NT2/D1 (cell line): Measurements from ENCODE around the gene AJUBA.
A peak's percentile ranks its signal among the peaks of the same experiment; 100 is the strongest.
"Not testable (repeated sequence)": the region's sequence is repeated elsewhere in the genome, so short reads cannot be mapped to it uniquely, and the experiment has no call there.

Experiments used
- DNase-seq: peaks from one replicate; pipeline ENCODE4 v3.0.0-alpha.2; 2011; ENCODE audit warnings: low read depth, low spot score
- H3K27me3 ChIP-seq: 2 replicates; pipeline ENCODE4 v1.6.0; 2011; ENCODE audit warnings: mild to moderate bottlenecking; ENCODE audit not compliant: insufficient read length, insufficient read depth
- H3K36me3 ChIP-seq: 2 replicates; pipeline ENCODE4 v1.6.1; 2011; ENCODE audit warnings: mild to moderate bottlenecking, low read length, mixed read lengths; ENCODE audit not compliant: insufficient read depth, insufficient read length
- H3K4me1 ChIP-seq: 2 replicates; pipeline ENCODE4 v1.5.1; 2011; ENCODE audit not compliant: insufficient read depth, insufficient read length
- H3K4me3 ChIP-seq: 2 replicates; pipeline ENCODE4 v1.5.1; 2011; ENCODE audit warnings: low read depth; ENCODE audit not compliant: insufficient read length
- H3K9ac ChIP-seq: 2 replicates; pipeline ENCODE4 v1.6.0; 2011; ENCODE audit warnings: low read depth; ENCODE audit not compliant: insufficient read length
- H3K9me3 ChIP-seq: 2 replicates; pipeline ENCODE4 v1.5.1; 2011; ENCODE audit warnings: mild to moderate bottlenecking, low read length; ENCODE audit not compliant: insufficient read depth
- SUZ12 ChIP-seq: IDR thresholded peaks from 2 replicates; pipeline ENCODE4 v1.6.1; 2011; ENCODE audit not compliant: insufficient read length, insufficient read depth; ENCODE audit errors: extremely low read depth
- YY1 ChIP-seq: IDR thresholded peaks from 2 replicates; pipeline ENCODE4 v1.6.1; 2011; ENCODE audit not compliant: insufficient read length, insufficient read depth
- ZNF274 ChIP-seq: IDR thresholded peaks from 2 replicates; pipeline ENCODE4 v1.6.1; 2011; ENCODE audit warnings: mild to moderate bottlenecking, low read depth, low read length

The AJUBA gene

DNA sequence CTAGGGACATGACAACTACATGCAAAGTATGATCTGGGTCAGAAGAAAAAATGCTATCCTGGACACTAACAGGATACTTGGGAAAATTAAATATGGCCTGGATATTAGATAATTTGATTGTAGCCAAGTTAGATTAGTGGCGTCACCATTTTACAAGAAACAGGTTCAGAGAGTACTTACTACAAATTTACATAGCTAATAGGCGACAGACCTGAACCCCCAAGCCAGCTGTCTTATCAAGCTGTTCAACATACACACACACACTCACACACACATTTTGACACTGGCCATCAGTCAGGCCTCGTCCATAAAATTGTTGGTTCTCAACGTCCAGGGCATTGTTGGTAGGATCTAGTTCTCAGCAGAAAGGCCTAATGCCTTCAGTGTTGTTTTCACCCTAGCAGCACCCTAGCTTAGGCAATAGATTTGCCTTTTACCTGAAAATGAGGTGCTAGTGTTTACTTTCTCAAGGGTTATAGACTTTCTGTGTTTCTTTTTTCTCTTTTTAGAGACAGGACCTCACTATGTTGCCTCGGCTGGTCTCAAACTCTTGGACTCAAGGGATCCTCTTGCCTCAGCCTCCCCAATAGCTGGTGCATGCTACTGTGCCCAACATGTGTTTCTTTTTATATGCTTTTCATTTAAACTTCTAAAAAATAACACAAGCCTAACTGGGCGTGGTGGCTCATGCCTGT is 30.9 kb upstream of the AJUBA start:
- Histone ChIP-seq H3K4me1 (no peaks in the 10 kb centered on the region), H3K36me3 (no peaks in the 10 kb centered on the region), H3K9me3 (no peaks in the 10 kb centered on the region), H3K9ac (peak overlapping the region; percentile 1), H3K4me3 (no peak overlapping the region), H3K27me3 (no peaks in the 10 kb centered on the region)
- TF ChIP-seq SUZ12 (no peak), ZNF274 (no peak), YY1 (no peak)
- DNase-seq = no peak

- Histone ChIP-seq H3K27me3 (no peaks in the 10 kb centered on the region), H3K9me3 (no peaks in the 10 kb centered on the region), H3K9ac (peak within 1 kb of the TSS; percentile 29), H3K4me3 (peak within 1 kb of the TSS; percentile 33), H3K4me1 (no peaks in the 10 kb centered on the region), H3K36me3 (no peaks in the 10 kb centered on the region)
- TF ChIP-seq YY1 (no peak), ZNF274 (no peak), SUZ12 (no peak)
- DNase-seq = peak; percentile 43
These were observed 27.8 kb upstream of the AJUBA start, which contains the start of gene C14orf93 for GRCh38 chr14:23009939-23010726. C14orf93 (minus strand) TSS chr14:23010143; CDS start chr14:22999023, 11,120 bp downstream.

GRCh38 chr14:23009483-23009938 is 27.2 kb upstream of the AJUBA start:
- Histone ChIP-seq H3K4me3 (peak overlapping the region; percentile 1), H3K9me3 (no peaks in the 10 kb centered on the region), H3K4me1 (no peaks in the 10 kb centered on the region), H3K27me3 (no peaks in the 10 kb centered on the region), H3K36me3 (no peaks in the 10 kb centered on the region), H3K9ac (no peak overlapping the region)
- DNase-seq = no peak
- TF ChIP-seq SUZ12 = no peak
- TF ChIP-seq YY1 = no peak
- no peak for TF ChIP-seq ZNF274

DNA sequence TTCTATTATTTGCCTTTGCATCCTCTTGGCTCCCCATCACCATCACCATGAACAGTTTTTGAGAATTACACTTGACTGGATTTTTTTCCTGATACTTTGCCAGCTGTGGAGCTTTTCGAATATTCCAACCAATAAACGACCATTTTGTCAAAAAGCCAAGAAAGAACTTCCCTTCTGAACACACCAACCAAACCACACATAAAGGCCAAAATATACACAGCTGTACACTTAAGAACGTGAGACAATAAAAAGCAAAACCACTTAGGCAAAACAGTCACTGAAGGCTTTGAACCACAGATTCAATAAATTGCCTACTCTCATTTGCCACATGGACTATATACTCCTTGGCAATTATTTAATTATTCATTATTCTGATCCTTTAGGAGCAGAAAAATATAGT is 26.5 kb upstream of the AJUBA start:
- Histone ChIP-seq H3K9ac (no peak overlapping the region), H3K36me3 (no peaks in the 10 kb centered on the region), H3K9me3 (no peaks in the 10 kb centered on the region), H3K4me3 (no peak overlapping the region), H3K4me1 (no peaks in the 10 kb centered on the region), H3K27me3 (no peaks in the 10 kb centered on the region)
- TF ChIP-seq ZNF274 = no peak
- no peak for TF ChIP-seq SUZ12
- no peak for TF ChIP-seq YY1
- DNase-seq = no peak

- no peaks in the 10 kb centered on the region for H3K9me3 ChIP-seq
- peak overlapping the region; percentile 97 for H3K9ac ChIP-seq
- H3K4me1 ChIP-seq = no peaks in the 10 kb centered on the region
- peak; percentile 90 for DNase-seq
- H3K4me3 ChIP-seq = peak overlapping the region; percentile 78
- no peaks in the 10 kb centered on the region for H3K36me3 ChIP-seq
- no peaks in the 10 kb centered on the region for H3K27me3 ChIP-seq
- TF ChIP-seq ZNF274 = no peak
- no peak for TF ChIP-seq SUZ12
- peak; percentile 68 for TF ChIP-seq YY1
These were observed 24.4 kb upstream of the AJUBA start for GRCh38 chr14:23006544-23007419.

DNA sequence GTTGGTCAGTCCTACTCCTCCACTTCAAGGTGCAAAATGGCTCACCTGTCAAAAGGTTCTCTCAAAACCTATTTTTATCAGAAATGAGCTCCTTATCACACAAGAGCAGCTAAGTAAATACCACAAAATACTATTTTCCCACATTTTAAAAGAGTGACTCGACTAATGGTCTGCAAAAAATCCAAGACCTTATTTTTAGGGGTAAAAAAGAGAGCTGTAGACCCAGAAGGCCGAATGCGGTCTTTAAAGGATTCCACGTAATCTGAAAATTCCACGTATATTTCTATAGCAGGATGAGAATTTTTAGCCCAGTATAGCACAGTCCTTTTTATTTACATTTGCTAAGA is 23.8 kb upstream of the AJUBA start:
- Histone ChIP-seq H3K4me1 (no peaks in the 10 kb centered on the region), H3K27me3 (no peaks in the 10 kb centered on the region), H3K36me3 (no peaks in the 10 kb centered on the region), H3K9ac (peak overlapping the region; percentile 97), H3K4me3 (peak overlapping the region; percentile 78), H3K9me3 (no peaks in the 10 kb centered on the region)
- no peak for TF ChIP-seq YY1
- no peak for TF ChIP-seq SUZ12
- no peak for TF ChIP-seq ZNF274
- no peak for DNase-seq

DNA sequence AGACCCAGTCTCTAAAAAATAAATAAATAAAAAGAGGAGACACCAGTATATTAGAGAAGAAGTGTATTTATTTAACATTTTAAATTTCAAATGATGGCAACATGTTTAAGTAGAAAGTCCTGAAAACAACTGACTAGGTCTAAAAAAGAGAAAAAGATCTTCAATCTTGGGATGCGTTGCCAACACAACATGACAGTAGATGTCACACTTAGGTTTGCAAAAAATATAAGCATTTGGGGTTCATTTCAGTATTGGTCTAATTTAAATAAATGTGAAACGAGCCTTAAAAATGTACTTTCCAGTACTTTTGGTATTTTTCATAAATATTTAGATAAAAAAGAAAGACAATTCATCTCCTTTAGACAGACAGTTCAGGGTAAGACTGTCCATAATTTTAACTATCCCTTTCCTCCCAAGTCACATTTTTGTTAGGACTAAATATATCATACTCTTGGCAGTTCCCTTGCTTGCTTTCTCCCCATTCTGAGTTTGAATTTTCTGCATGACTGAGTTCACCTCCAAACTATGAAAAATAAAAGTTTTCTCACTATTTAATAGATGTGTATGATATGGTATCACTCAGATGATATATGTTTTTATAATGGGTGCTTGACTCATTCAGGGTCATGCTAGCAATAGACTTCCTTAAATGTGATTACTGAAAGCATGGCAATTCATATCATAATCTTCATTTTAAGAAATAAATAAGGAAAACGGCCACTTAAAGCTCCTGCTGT is 23.3 kb upstream of the AJUBA start:
- DNase-seq = no peak
- H3K9ac ChIP-seq = no peak overlapping the region

GRCh38 chr14:23004274-23004673 is 21.9 kb upstream of the AJUBA start:
- DNase-seq, H3K36me3 ChIP-seq, H3K4me1 ChIP-seq, H3K4me3 ChIP-seq, H3K9ac ChIP-seq, H3K9me3 ChIP-seq, H3K27me3 ChIP-seq: not testable (repeated sequence)

More for the DNA sequence above, 23.3 kb upstream of the AJUBA start:
- Histone ChIP-seq H3K27me3 (no peaks in the 10 kb centered on the region), H3K4me1 (no peaks in the 10 kb centered on the region), H3K4me3 (no peak overlapping the region), H3K36me3 (no peaks in the 10 kb centered on the region), H3K9me3 (no peaks in the 10 kb centered on the region)
- TF ChIP-seq SUZ12 = no peak
- no peak for TF ChIP-seq YY1
- TF ChIP-seq ZNF274 = no peak; the same call in 1 of the 2 replicates
